ENCODE results near the gene PES1. TPM values are rescaled to one million over a fixed set of nuclear protein-coding genes. Genes with fewer than 3 reads are reported as not detected.
A peak's percentile ranks its signal among the peaks of the same experiment; 100 is the strongest.

Gene PES1
- 10 to 100 TPM; 37.1 to 68.3 (median 59.0) TPM for polyA plus RNA-seq
- long read RNA-seq, donor 1, transcript PES1-202 (15 exons, 2,295 nt) = major isoform, 14 of 21 reads
- long read RNA-seq, donor 1, partial matches to known transcripts = 0 of 21 reads
- long read RNA-seq, donor 1, other reads (novel, unspliced or antisense) = 0 of 21 reads
- long read RNA-seq, donor 2, transcript PES1-202 (15 exons, 2,295 nt) = major isoform, 6 of 7 reads
- long read RNA-seq, donor 2, partial matches to known transcripts = 0 of 7 reads
- long read RNA-seq, donor 2, other reads (novel, unspliced or antisense) = 0 of 7 reads
- long read RNA-seq, donor 3, partial matches to known transcripts = 7 of 12 reads
- long read RNA-seq, donor 3, other reads (novel, unspliced or antisense) = 0 of 12 reads
- long read RNA-seq, donor 4 = 0 reads
- long read RNA-seq, donor 5, partial matches to known transcripts = 0 of 4 reads
- long read RNA-seq, donor 5, other reads (novel, unspliced or antisense) = 0 of 4 reads
- long read RNA-seq, donor 6, partial matches to known transcripts = 0 of 4 reads
- long read RNA-seq, donor 6, other reads (novel, unspliced or antisense) = 0 of 4 reads
- long read RNA-seq, donor 7, transcript PES1-202 (15 exons, 2,295 nt) = major isoform, 6 of 9 reads
- long read RNA-seq, donor 7, partial matches to known transcripts = 0 of 9 reads
- long read RNA-seq, donor 7, other reads (novel, unspliced or antisense) = 0 of 9 reads
- long read RNA-seq, donor 8, partial matches to known transcripts = 0 of 2 reads
- long read RNA-seq, donor 8, other reads (novel, unspliced or antisense) = 0 of 2 reads
- long read RNA-seq, donor 9, partial matches to known transcripts = 0 of 2 reads
- long read RNA-seq, donor 9, other reads (novel, unspliced or antisense) = 0 of 2 reads
- long read RNA-seq, donor 10, transcript PES1-202 (15 exons, 2,295 nt) = major isoform, 9 of 10 reads
- long read RNA-seq, donor 10, partial matches to known transcripts = 0 of 10 reads
- long read RNA-seq, donor 10, other reads (novel, unspliced or antisense) = 0 of 10 reads

DNA sequence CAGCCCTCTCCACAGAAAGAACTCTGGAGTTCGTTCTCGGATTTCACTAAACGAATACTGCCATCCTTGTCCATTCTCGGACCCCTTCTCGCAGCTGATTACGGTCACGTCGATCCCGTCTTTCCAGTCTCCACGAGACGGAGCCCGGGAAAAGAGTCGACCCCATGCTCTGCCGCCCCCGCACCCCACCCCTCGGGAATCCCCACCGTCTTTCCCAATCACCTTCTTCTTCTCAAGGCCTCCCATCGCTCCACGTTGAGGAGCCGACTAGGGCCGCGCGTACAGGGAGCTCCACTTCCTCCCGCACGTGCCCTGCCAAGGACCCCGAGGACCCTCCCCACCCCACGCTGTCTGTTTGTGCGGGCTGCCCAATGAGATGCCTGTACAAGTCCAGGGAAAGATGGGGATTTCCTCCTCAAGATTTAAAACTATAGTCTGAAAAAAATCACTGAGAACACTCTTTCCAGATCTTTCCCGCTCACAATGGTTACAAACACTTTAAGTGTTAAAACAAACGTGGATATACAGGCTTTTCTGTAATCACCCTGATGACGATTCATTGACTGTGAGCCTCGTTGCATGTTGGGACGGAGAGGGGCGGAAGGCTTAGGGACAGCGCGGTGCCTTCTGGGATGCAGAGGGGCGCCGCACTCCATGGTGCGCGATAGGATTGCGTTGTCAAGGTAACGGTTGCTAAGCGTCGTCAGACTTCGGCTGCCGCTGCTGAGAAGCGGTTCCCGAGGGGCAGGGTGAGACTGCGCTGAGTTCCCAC lies at the start of gene PES1:
PES1 (minus strand) TSS at position 323 of the 772 bp plus-strand sequence; CDS start at position 246, 77 bp downstream.
- peak within 1 kb of the TSS in 2 of 3 donors; percentile 65 to 73 for H3K27ac ChIP-seq (ENCODE audit: low read depth in 1 of 3, low read length in 2 of 3)
- WGBS, 3 donors = 0% methylated on average over 49 of the region's 49 CpGs
- H3K4me1 ChIP-seq (ENCODE audit: control insufficient read depth in 3 of 3, insufficient read depth in 2 of 3, low read depth in 1 of 3, low read length in 2 of 3) = peaks cover 0 to 13% (median 6%) of the 10 kb centered on the region in 3 donors
- H3K36me3 ChIP-seq (ENCODE audit: control insufficient read depth in 3 of 3, insufficient read depth in 2 of 3, low read depth in 1 of 3, low read length in 3 of 3) = peaks cover 4 to 26% (median 11%) of the 10 kb centered on the region in 3 donors
- no peaks in the 10 kb centered on the region for H3K27me3 ChIP-seq (ENCODE audit: control insufficient read depth in 3 of 3, insufficient read depth in 3 of 3, low read length in 3 of 3)
- H3K4me3 ChIP-seq (ENCODE audit: low read depth in 1 of 3, low read length in 3 of 3) = peak within 1 kb of the TSS; percentile 69 to 74 (median 70)
- DNase-seq = peak; percentile 98 to 99
- FAIRE-seq = peak; percentile 36
- no peaks in the 10 kb centered on the region for H3K9me3 ChIP-seq (ENCODE audit: control insufficient read depth in 2 of 2, insufficient read depth in 1 of 2, low read depth in 1 of 2, low read length in 1 of 2)

DNA sequence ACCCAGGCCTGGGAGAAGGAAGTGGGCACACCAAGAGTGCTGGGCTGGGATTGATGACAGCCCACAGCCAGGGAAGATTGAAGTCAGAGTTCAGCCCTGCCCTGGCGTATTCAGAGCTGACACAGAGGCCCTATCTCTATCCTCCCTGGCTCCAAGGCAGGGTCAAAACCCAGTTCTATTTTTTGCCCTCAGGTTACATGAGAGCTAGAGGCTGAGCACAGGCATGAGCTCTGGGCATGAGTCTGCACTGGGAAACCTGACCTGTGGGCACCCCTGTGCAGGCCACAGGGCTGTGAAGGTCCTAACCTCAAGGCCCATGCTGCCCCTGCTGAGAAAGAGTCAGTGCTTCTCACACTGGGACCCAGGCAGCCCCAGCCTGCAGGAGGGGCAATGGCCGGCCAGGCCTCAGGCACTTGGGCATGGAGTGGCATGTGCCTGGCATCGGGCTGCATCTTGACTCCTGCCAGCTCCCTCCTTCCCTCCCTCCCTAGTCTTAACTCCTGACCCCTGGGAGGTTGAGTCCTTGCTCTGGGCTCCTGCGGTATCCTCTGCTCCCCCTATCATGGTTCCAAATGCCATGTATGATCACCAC lies 49.2 kb upstream of the PES1 start:
- WGBS, 3 donors = 84 to 91% (median 86%) methylated on average over 4 of the region's 4 CpGs
- peaks cover 4 to 13% (median 5%) of the 10 kb centered on the region in 3 donors for H3K4me1 ChIP-seq (ENCODE audit: control insufficient read depth in 3 of 3, insufficient read depth in 2 of 3, low read depth in 1 of 3, low read length in 2 of 3)
- no peaks in the 10 kb centered on the region for H3K27me3 ChIP-seq (ENCODE audit: control insufficient read depth in 3 of 3, insufficient read depth in 3 of 3, low read length in 3 of 3)
- DNase-seq (no peak), FAIRE-seq (no peak)
- no peaks in the 10 kb centered on the region for H3K9me3 ChIP-seq (ENCODE audit: control insufficient read depth in 2 of 2, insufficient read depth in 1 of 2, low read depth in 1 of 2, low read length in 1 of 2)
- H3K36me3 ChIP-seq (ENCODE audit: control insufficient read depth in 3 of 3, insufficient read depth in 2 of 3, low read depth in 1 of 3, low read length in 3 of 3) = no peaks in the 10 kb centered on the region
- H3K4me3 ChIP-seq (ENCODE audit: low read depth in 1 of 3, low read length in 3 of 3) = no peak overlapping the region
- H3K27ac ChIP-seq (ENCODE audit: low read depth in 1 of 3, low read length in 2 of 3) = no peak overlapping the region

DNA sequence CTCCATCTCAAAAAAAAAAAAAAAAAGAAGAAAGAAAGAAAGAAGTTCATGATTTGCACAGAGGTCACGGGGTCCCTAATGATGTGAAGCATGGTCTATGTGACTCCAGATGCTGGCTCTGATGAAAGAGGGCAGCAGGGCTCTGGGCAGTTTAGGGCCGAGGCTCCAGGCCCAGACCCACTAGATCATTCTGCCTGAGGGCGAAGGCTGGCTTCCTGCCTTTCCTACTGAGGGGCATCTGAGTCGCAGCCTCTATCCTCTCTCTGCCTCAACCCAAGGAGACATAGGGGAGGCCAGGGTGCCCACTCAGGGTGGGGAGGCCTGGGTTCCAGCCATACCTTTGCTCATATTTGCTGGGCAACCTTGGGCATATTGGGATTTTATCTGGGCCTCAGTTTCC lies 48.7 kb upstream of the PES1 start:
- H3K9me3 ChIP-seq (ENCODE audit: control insufficient read depth in 2 of 2, insufficient read depth in 1 of 2, low read depth in 1 of 2, low read length in 1 of 2) = no peaks in the 10 kb centered on the region
- no peaks in the 10 kb centered on the region for H3K27me3 ChIP-seq (ENCODE audit: control insufficient read depth in 3 of 3, insufficient read depth in 3 of 3, low read length in 3 of 3)
- no peak overlapping the region for H3K27ac ChIP-seq (ENCODE audit: low read depth in 1 of 3, low read length in 2 of 3)
- WGBS, 3 donors = 93 to 98% (median 93%) methylated on average over 4 of the region's 4 CpGs
- H3K36me3 ChIP-seq (ENCODE audit: control insufficient read depth in 3 of 3, insufficient read depth in 2 of 3, low read depth in 1 of 3, low read length in 3 of 3) = no peaks in the 10 kb centered on the region
- no peak overlapping the region for H3K4me3 ChIP-seq (ENCODE audit: low read depth in 1 of 3, low read length in 3 of 3)
- peaks cover 4 to 14% (median 5%) of the 10 kb centered on the region in 3 donors for H3K4me1 ChIP-seq (ENCODE audit: control insufficient read depth in 3 of 3, insufficient read depth in 2 of 3, low read depth in 1 of 3, low read length in 2 of 3)
- FAIRE-seq = no peak
- no peak for DNase-seq

DNA sequence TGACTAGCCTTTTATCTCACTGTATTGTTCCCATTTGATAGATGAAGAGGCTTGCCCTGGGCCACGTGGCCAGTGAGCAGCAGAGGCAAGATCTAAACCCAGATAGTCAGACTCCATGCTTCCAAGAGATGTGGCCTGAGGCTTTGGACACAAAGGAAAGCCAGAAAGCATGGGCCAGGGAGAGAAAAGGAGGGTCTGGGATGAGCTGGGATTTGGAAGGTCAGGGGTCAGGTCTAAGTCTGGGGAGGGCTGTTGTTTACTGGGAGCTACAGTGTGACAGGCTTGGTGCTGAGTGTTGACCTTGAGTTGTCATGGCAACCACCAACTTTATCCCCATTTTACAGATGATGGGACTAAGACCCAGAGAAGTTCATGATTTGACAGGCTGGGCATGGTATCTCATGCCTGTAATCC lies 46.0 kb upstream of the PES1 start:
- no peaks in the 10 kb centered on the region for H3K9me3 ChIP-seq (ENCODE audit: control insufficient read depth in 2 of 2, insufficient read depth in 1 of 2, low read depth in 1 of 2, low read length in 1 of 2)
- FAIRE-seq (no peak), DNase-seq (no peak)
- peaks cover 4 to 21% (median 5%) of the 10 kb centered on the region in 3 donors for H3K4me1 ChIP-seq (ENCODE audit: control insufficient read depth in 3 of 3, insufficient read depth in 2 of 3, low read depth in 1 of 3, low read length in 2 of 3)
- H3K36me3 ChIP-seq (ENCODE audit: control insufficient read depth in 3 of 3, insufficient read depth in 2 of 3, low read depth in 1 of 3, low read length in 3 of 3) = no peaks in the 10 kb centered on the region
- H3K27me3 ChIP-seq (ENCODE audit: control insufficient read depth in 3 of 3, insufficient read depth in 3 of 3, low read length in 3 of 3) = no peaks in the 10 kb centered on the region
- 52 to 74% (median 70%) methylated on average over 1 of the region's 1 CpG for WGBS, 3 donors
- H3K4me3 ChIP-seq (ENCODE audit: low read depth in 1 of 3, low read length in 3 of 3) = no peak overlapping the region
- H3K27ac ChIP-seq (ENCODE audit: low read depth in 1 of 3, low read length in 2 of 3) = no peak overlapping the region

DNA sequence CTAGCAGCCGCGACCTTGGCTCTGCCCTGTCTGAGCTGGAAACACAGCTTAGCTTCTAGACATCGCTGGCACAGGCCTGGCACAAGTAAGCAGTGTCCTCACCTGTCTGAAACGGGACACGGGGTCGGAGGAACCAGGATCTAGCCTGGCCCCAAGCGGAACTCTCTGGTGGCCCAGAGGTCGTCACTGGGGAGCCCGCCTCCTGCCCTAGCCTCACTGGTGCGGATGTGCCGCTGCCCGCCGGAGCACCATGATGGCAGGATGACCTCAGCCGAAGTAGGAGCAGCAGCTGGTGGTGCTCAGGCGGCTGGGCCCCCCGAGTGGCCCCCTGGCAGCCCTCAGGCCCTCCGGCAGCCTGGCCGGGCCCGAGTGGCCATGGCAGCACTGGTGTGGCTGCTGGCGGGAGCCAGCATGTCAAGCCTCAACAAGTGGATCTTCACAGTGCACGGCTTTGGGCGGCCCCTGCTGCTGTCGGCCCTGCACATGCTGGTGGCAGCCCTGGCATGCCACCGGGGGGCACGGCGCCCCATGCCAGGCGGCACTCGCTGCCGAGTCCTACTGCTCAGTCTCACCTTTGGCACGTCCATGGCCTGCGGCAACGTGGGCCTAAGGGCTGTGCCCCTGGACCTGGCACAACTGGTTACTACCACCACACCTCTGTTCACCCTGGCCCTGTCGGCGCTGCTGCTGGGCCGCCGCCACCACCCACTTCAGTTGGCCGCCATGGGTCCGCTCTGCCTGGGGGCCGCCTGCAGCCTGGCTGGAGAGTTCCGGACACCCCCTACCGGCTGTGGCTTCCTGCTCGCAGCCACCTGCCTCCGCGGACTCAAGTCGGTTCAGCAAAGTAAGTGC lies 44.7 kb upstream of the PES1 start:
- Histone ChIP-seq H3K27me3 (ENCODE audit: control insufficient read depth in 3 of 3, insufficient read depth in 3 of 3, low read length in 3 of 3) (no peaks in the 10 kb centered on the region), H3K4me1 (ENCODE audit: control insufficient read depth in 3 of 3, insufficient read depth in 2 of 3, low read depth in 1 of 3, low read length in 2 of 3) (peaks cover 4 to 21% (median 5%) of the 10 kb centered on the region in 3 donors), H3K36me3 (ENCODE audit: control insufficient read depth in 3 of 3, insufficient read depth in 2 of 3, low read depth in 1 of 3, low read length in 3 of 3) (no peaks in the 10 kb centered on the region), H3K4me3 (ENCODE audit: low read depth in 1 of 3, low read length in 3 of 3) (peak overlapping the region; percentile 20 to 59 (median 33)), H3K27ac (ENCODE audit: low read depth in 1 of 3, low read length in 2 of 3) (peak overlapping the region in 1 of 3 donors; percentile 83), H3K9me3 (ENCODE audit: control insufficient read depth in 2 of 2, insufficient read depth in 1 of 2, low read depth in 1 of 2, low read length in 1 of 2) (peaks cover 0 to 3% of the 10 kb centered on the region in 2 donors)
- 34 to 55% (median 47%) methylated on average over 42 to 45 of the region's 45 CpGs for WGBS, 3 donors
- DNase-seq (peak; percentile 16 to 26), FAIRE-seq (no peak)

DNA sequence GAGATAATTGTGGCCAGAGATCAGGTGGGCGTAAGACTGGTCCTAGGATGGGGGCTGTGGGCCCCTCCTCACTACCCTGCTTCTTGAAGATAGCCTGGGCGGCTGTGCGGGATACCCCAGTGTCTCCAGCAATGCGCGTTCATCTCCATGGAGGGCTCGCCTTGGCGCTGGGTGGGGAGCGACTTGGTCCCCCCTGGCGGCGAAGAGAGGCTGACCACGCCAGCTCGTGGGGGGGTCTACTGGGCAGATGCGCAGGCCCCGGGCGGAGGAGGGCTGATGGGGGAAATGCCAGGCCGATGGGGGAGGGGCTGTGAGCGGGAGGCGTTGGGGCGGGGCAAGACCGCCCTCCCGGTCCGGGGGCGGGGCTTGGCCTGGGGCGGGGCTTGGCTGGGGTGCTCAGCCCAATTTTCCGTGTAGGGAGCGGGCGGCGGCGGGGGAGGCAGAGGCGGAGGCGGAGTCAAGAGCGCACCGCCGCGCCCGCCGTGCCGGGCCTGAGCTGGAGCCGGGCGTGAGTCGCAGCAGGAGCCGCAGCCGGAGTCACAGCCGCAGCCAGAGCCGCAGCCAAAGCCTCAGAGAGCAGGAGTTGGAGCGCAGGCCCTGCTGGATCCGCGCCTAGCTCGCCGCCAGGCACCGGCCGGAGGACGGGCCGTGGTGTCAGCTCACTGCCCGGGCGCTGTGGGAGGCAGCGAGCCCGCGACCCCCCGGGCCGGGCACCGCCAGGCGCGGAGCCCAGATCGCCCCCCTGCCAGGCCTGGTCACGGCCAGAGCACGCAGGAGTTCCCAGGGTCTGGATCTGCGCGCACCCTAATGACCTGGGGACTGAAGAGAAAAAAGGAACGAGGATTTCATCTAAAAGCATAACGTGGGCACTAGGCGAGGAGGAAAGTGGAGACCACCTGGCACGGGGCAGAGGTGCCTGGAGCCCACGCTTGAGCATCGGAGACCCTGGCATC lies 43.8 kb upstream of the PES1 start, which contains the start of gene SLC35E4:
SLC35E4 (plus strand) TSS at position 509 of the 953 bp plus-strand sequence. CDS start 670 bp downstream, outside the sequence.
- Histone ChIP-seq H3K4me3 (ENCODE audit: low read depth in 1 of 3, low read length in 3 of 3) (peak within 1 kb of the TSS; percentile 32 to 59 (median 33)), H3K27ac (ENCODE audit: low read depth in 1 of 3, low read length in 2 of 3) (peak within 1 kb of the TSS; percentile 69 to 83 (median 72)), H3K4me1 (ENCODE audit: control insufficient read depth in 3 of 3, insufficient read depth in 2 of 3, low read depth in 1 of 3, low read length in 2 of 3) (peaks cover 4 to 21% (median 5%) of the 10 kb centered on the region in 3 donors), H3K9me3 (ENCODE audit: control insufficient read depth in 2 of 2, insufficient read depth in 1 of 2, low read depth in 1 of 2, low read length in 1 of 2) (peaks cover 0 to 3% of the 10 kb centered on the region in 2 donors), H3K27me3 (ENCODE audit: control insufficient read depth in 3 of 3, insufficient read depth in 3 of 3, low read length in 3 of 3) (no peaks in the 10 kb centered on the region), H3K36me3 (ENCODE audit: control insufficient read depth in 3 of 3, insufficient read depth in 2 of 3, low read depth in 1 of 3, low read length in 3 of 3) (no peaks in the 10 kb centered on the region)
- WGBS, 3 donors = 1 to 2% (median 1%) methylated on average over 52 to 75 of the region's 75 CpGs
- DNase-seq = peak; percentile 83 to 88
- FAIRE-seq = no peak
